ENCODE results near the gene CHMP6. TPM values are rescaled to one million over a fixed set of nuclear protein-coding genes. Genes with fewer than 3 reads are reported as not detected.

CHMP6 gene
- total and polyA plus RNA-seq, 7 experiments from 2014 or later = 26.4 to 55.4 (median 46.2) TPM

DNA sequence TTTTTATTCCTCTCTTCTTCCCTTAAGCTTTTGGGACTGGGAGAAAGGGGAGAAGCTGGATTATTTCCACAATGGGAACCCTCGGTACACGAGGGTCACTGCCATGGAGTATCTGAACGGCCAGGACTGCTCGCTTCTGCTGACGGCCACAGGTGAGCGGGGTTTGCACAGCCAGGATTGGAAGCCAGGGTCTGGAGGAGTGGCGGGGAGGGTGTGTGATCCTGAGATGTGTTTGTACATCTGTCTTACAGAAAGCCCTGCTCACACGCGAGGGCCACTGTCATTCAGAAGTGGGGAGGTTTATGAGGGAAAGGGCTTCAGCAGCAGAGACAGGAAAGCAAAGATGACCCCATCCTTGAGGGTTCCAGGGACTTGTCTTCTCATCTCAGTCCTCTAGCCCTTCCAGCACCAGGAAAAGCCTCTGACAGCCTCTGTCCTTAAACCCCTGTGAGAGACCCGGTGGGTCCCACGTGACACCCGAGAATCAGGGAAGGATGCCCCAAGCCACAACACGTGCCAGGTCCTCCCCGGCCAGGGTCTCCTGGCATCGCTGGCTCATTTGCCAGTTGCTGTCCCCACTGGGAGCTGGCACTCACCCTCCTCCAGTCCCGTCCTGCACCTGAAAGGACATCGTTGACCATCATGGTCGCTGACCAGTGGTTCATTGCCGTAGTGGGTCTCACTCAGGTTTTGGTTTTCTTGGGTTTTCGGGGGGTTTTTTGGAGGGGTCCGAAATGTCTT, 44.3 kb upstream of the CHMP6 start:
- no peak overlapping the region for H3K27ac ChIP-seq (ENCODE audit: low read depth, low read length)
- no peak overlapping the region for H3K4me3 ChIP-seq (ENCODE audit: low read length)
- no peaks in the 10 kb centered on the region for H3K27me3 Mint-ChIP-seq
- H3K4me1 ChIP-seq (ENCODE audit: control insufficient read depth in 2 of 2, insufficient read depth in 2 of 2, low read length in 2 of 2) = no peaks in the 10 kb centered on the region
- no peaks in the 10 kb centered on the region for H3K9me3 ChIP-seq (ENCODE audit: control insufficient read depth in 2 of 3, low read length in 3 of 3)
- H3K4me3 Mint-ChIP-seq = no peak overlapping the region
- POLR2A ChIA-PET = no interaction called here
- H3K9me3 Mint-ChIP-seq = peaks cover 0 to 2% (median 0%) of the 10 kb centered on the region in 11 donors
- CTCF ChIA-PET = no interaction called here
- peaks cover 0 to 1% (median 0%) of the 10 kb centered on the region in 7 donors for H3K4me1 Mint-ChIP-seq
- no peak for ATAC-seq
- H3K27ac Mint-ChIP-seq = peak overlapping the region in 2 of 9 donors; percentile 38 to 41
- no peak for DNase-seq
- intact Hi-C loops (cut with micrococcal nuclease) = no loop called here
- peaks cover 12 to 39% (median 26%) of the 10 kb centered on the region in 5 donors for H3K36me3 Mint-ChIP-seq
- peaks cover 0 to 86% (median 3%) of the 10 kb centered on the region in 3 experiments for H3K36me3 ChIP-seq (ENCODE audit: control insufficient read depth in 2 of 3, insufficient read depth in 3 of 3, low read length in 3 of 3)
- no peaks in the 10 kb centered on the region for H3K27me3 ChIP-seq (ENCODE audit: control insufficient read depth in 2 of 2, insufficient read depth in 2 of 2, low read length in 2 of 2)

DNA sequence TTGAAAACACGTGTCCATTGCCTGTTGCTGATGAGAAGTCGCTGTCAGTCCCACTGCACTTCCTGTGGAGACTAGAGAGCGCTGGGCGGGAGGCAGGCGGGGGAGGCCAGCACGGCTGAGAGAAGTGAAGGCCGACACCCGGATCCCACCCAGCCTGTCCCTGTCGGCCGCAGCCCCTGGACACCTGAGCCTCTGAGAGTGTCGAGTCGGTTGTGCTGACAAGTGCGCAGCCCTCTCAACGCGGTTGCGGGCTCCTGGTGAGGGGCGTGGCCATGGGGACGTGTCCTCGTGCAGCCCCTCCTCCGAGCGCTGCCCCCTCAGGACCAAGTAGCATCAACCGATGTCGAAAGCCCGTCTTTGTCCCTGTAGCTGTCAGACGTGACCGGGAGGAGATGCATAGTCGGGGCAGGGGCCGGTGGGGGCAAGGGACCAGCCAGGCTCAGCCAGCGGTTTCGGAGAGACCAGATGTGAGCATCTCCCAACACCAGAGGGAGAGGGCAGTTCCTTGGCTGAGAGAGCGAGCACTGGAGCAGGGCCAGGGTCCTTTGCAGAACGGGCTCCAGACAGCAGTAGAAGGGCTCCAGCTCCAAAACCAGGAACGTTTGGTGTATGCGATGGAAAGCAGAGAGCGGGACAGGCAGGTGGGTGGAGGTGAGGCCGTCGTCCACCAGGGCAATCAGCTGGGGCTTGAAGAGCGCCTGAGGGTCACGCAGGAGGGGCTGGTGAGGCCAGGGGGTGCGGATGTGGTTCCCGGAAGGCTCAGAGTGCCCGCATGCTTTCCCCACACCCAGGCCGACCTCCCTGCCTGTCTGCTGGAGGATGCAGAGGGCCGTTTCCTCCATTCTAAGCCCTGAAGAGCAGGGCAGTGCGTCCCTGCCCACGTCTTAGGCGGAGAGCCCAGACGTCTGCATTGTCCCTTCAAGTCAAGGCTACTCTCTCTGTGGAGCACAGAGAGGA, 43.3 kb upstream of the CHMP6 start:
- Mint-ChIP-seq H3K4me3 (no peak overlapping the region), H3K9me3 (peaks cover 0 to 2% (median 0%) of the 10 kb centered on the region in 11 donors), H3K27ac (peak overlapping the region in 1 of 9 donors; percentile 29), H3K4me1 (peaks cover 0 to 1% (median 0%) of the 10 kb centered on the region in 7 donors), H3K36me3 (peaks cover 10 to 39% (median 26%) of the 10 kb centered on the region in 5 donors), H3K27me3 (no peaks in the 10 kb centered on the region)
- no peak overlapping the region for H3K27ac ChIP-seq (ENCODE audit: low read depth, low read length)
- ChIA-PET CTCF (no interaction called here), POLR2A (no interaction called here)
- intact Hi-C loops (cut with micrococcal nuclease) = no loop called here
- DNase-seq = no peak
- no peak for ATAC-seq
- H3K36me3 ChIP-seq (ENCODE audit: control insufficient read depth in 2 of 3, insufficient read depth in 3 of 3, low read length in 3 of 3) = peaks cover 0 to 78% (median 3%) of the 10 kb centered on the region in 3 experiments
- H3K4me1 ChIP-seq (ENCODE audit: control insufficient read depth in 2 of 2, insufficient read depth in 2 of 2, low read length in 2 of 2) = no peaks in the 10 kb centered on the region
- no peak overlapping the region for H3K4me3 ChIP-seq (ENCODE audit: low read length)
- no peaks in the 10 kb centered on the region for H3K27me3 ChIP-seq (ENCODE audit: control insufficient read depth in 2 of 2, insufficient read depth in 2 of 2, low read length in 2 of 2)
- H3K9me3 ChIP-seq (ENCODE audit: control insufficient read depth in 2 of 3, low read length in 3 of 3) = no peaks in the 10 kb centered on the region

DNA sequence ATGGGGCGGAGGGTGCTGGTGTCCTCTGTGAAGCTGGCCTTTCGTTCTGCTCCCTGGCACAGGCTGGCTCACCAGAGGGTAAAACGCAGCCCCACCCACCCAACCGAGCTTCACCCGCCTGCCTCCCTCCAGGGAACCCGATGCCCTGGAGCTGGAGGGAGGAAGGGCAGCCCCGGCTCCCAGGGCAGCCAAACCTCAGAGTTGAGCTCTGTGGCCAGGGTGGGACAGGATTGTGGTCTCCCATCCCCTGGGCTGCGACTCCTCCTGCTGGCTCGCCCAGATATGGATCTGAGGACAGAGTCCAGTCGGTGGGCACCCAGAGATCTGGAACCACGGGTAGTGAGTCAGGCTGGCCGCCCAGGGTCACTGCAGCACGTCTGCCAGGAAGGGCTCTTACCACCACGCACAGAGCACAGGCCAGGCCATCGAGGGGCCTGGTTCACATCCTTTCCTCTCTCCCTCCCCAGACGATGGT, 42.6 kb upstream of the CHMP6 start:
- intact Hi-C loops (cut with micrococcal nuclease) = no loop called here
- no peaks in the 10 kb centered on the region for H3K4me1 ChIP-seq (ENCODE audit: control insufficient read depth in 2 of 2, insufficient read depth in 2 of 2, low read length in 2 of 2)
- H3K27me3 Mint-ChIP-seq = no peaks in the 10 kb centered on the region
- ATAC-seq = no peak
- H3K9me3 Mint-ChIP-seq = peaks cover 0 to 2% (median 0%) of the 10 kb centered on the region in 11 donors
- H3K4me1 Mint-ChIP-seq = peaks cover 0 to 1% (median 0%) of the 10 kb centered on the region in 7 donors
- H3K4me3 ChIP-seq (ENCODE audit: low read length) = no peak overlapping the region
- peaks cover 0 to 79% (median 3%) of the 10 kb centered on the region in 3 experiments for H3K36me3 ChIP-seq (ENCODE audit: control insufficient read depth in 2 of 3, insufficient read depth in 3 of 3, low read length in 3 of 3)
- no peak for DNase-seq
- H3K9me3 ChIP-seq (ENCODE audit: control insufficient read depth in 2 of 3, low read length in 3 of 3) = no peaks in the 10 kb centered on the region
- H3K36me3 Mint-ChIP-seq = peaks cover 10 to 38% (median 25%) of the 10 kb centered on the region in 5 donors
- ChIA-PET POLR2A (no interaction called here), CTCF (no interaction called here)
- no peak overlapping the region for H3K4me3 Mint-ChIP-seq
- H3K27ac Mint-ChIP-seq = no peak overlapping the region
- no peaks in the 10 kb centered on the region for H3K27me3 ChIP-seq (ENCODE audit: control insufficient read depth in 2 of 2, insufficient read depth in 2 of 2, low read length in 2 of 2)
- no peak overlapping the region for H3K27ac ChIP-seq (ENCODE audit: low read depth, low read length)

DNA sequence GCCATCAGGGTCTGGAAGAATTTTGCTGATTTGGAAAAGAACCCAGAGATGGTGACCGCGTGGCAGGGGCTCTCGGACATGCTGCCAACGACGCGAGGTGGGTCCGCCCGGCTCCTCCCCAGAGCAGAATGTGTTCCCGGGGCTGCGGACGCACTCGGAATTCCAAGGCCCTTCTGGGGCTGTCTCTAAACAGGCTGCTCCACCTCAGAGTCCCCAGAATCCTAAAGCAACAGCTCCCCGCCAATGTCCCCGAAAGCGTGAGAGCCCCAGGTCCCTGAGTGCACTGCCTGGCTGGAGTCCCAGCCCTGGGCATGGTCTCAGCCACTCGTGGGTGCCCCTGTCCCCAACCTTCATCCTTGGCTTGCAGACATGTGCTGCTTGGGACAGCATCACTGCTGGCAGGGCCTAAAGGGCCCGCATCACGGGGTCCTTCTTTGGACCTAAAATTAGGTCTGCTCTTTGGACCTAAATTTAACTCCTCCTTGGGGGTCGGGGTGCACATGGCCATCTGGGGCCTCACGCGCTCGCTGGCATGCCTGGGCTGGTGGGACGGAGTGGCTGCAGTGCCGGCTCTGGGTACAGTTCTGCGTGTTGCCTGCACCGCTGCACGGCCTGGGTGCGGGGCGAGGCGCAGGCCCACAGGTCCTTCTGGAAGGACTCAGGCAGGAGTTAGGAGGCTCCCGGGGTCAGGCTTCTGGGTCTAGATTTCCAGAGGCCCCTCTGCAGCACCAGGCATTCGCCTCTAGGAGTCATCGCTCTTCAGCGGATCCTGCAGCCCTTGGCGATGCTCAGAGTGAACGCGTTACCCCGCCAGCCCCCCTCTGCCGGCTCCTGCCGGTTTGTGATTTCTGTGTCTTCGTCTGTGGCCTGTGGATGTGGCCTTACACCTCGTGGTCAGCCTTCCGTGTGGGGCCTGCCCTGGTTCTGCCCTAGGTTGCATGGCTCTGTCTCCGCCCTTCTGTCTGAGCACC, 41.9 kb upstream of the CHMP6 start:
- Histone ChIP-seq H3K9me3 (ENCODE audit: control insufficient read depth in 2 of 3, low read length in 3 of 3) (no peaks in the 10 kb centered on the region), H3K36me3 (ENCODE audit: control insufficient read depth in 2 of 3, insufficient read depth in 3 of 3, low read length in 3 of 3) (peaks cover 0 to 74% (median 3%) of the 10 kb centered on the region in 3 experiments), H3K4me1 (ENCODE audit: control insufficient read depth in 2 of 2, insufficient read depth in 2 of 2, low read length in 2 of 2) (no peaks in the 10 kb centered on the region), H3K27me3 (ENCODE audit: control insufficient read depth in 2 of 2, insufficient read depth in 2 of 2, low read length in 2 of 2) (no peaks in the 10 kb centered on the region), H3K27ac (ENCODE audit: low read depth, low read length) (no peak overlapping the region), H3K4me3 (ENCODE audit: low read length) (no peak overlapping the region)
- ATAC-seq = no peak
- POLR2A ChIA-PET = no interaction called here
- CTCF ChIA-PET = no interaction called here
- Mint-ChIP-seq H3K4me3 (no peak overlapping the region), H3K27me3 (no peaks in the 10 kb centered on the region), H3K36me3 (peaks cover 10 to 36% (median 21%) of the 10 kb centered on the region in 5 donors), H3K9me3 (peaks cover 0 to 2% (median 0%) of the 10 kb centered on the region in 11 donors), H3K4me1 (no peaks in the 10 kb centered on the region), H3K27ac (peak overlapping the region in 1 of 9 donors; percentile 4)
- intact Hi-C loops (cut with micrococcal nuclease) = no loop called here
- no peak for DNase-seq

DNA sequence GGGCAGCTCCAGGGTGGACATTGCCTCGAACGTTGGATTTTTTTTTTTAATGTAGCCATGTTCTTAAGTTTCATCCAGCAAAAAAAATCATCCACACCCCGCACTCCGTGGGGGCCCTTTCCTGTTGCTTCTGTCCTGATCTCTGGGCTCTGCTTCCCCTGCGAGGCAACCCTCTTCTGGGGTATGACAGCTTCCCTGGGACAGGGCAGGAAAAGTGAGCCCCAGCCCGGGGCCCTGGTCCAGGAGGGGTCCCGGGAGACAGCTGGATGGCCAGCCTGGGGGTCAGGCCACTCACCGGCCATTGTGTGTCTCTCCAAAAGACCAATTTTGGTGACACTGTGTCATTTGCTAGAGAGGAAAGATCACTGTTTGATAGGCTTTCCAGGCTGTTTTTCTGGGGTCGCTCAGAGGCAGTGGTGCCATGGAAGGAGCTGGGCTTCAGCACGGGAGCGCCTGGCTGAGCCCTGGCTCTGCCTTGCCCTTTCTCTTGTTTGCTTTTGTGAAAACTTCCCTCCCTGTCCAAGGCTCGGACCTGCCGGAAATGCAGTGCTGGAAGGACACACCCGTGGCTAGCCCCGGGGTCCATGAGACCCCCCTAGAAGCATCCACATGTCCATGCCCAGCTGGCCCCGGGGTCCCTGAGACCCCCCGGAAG, 41.0 kb upstream of the CHMP6 start:
- DNase-seq (no peak), ATAC-seq (no peak)
- H3K27ac Mint-ChIP-seq = no peak overlapping the region
- intact Hi-C loops (cut with micrococcal nuclease) = no loop called here
- H3K27ac ChIP-seq (ENCODE audit: low read depth, low read length) = no peak overlapping the region
- no peaks in the 10 kb centered on the region for H3K9me3 ChIP-seq (ENCODE audit: control insufficient read depth in 2 of 3, low read length in 3 of 3)
- no peaks in the 10 kb centered on the region for H3K27me3 ChIP-seq (ENCODE audit: control insufficient read depth in 2 of 2, insufficient read depth in 2 of 2, low read length in 2 of 2)
- peaks cover 0 to 82% (median 3%) of the 10 kb centered on the region in 3 experiments for H3K36me3 ChIP-seq (ENCODE audit: control insufficient read depth in 2 of 3, insufficient read depth in 3 of 3, low read length in 3 of 3)
- ChIA-PET POLR2A (no interaction called here), CTCF (no interaction called here)
- peaks cover 0 to 2% (median 0%) of the 10 kb centered on the region in 11 donors for H3K9me3 Mint-ChIP-seq
- no peak overlapping the region for H3K4me3 ChIP-seq (ENCODE audit: low read length)
- no peak overlapping the region for H3K4me3 Mint-ChIP-seq
- H3K36me3 Mint-ChIP-seq = peaks cover 10 to 41% (median 22%) of the 10 kb centered on the region in 5 donors
- H3K4me1 Mint-ChIP-seq = no peaks in the 10 kb centered on the region
- no peaks in the 10 kb centered on the region for H3K4me1 ChIP-seq (ENCODE audit: control insufficient read depth in 2 of 2, insufficient read depth in 2 of 2, low read length in 2 of 2)
- no peaks in the 10 kb centered on the region for H3K27me3 Mint-ChIP-seq

Data from naive thymus-derived CD4-positive, alpha-beta T cell (primary cell).